Erythroblast (primary cell): ENCODE measurements around the gene ZCWPW1.

Experiments
- DNase-seq, 2 experiments: peaks; one replicate each; lab custom pipeline; 2025; lab: John Stamatoyannopoulos, UW
- GATA1 ChIP-seq: IDR thresholded peaks from 2 replicates; pipeline ENCODE4 v1.6.1; 2011; ENCODE audit warnings: low read depth, mild to moderate bottlenecking, control low read depth, low read length, moderate library complexity
- POLR2A ChIP-seq: IDR thresholded peaks from 2 replicates; pipeline ENCODE4 v1.6.1; 2011; ENCODE audit warnings: mild to moderate bottlenecking, low read length

Gene ZCWPW1

GRCh38 chr7:100428199-100428966 is at the start of gene ZCWPW1:
Gene ZCWPW1, minus strand, starts transcription at chr7:100428703. Its CDS starts 8,054 bp downstream, at chr7:100420649.
- TF ChIP-seq POLR2A (peak; percentile 100), GATA1 (no peak)
- DNase-seq = peak; percentile 98

- TF ChIP-seq POLR2A (no peak), GATA1 (no peak)
- no peak for DNase-seq
Observed at GRCh38 chr7:100477871-100478267, 49.4 kb upstream of the ZCWPW1 start.

- peak; percentile 65 to 77 for DNase-seq
- TF ChIP-seq GATA1 (no peak), POLR2A (no peak)
Observed at GRCh38 chr7:100476903-100477870, 48.7 kb upstream of the ZCWPW1 start.

GRCh38 chr7:100476101-100476780 is 47.7 kb upstream of the ZCWPW1 start:
- DNase-seq = peak in 1 of 2 experiments; percentile 54
- TF ChIP-seq POLR2A (no peak), GATA1 (no peak)

GRCh38 chr7:100475549-100475948 is 47.0 kb upstream of the ZCWPW1 start:
- DNase-seq = peak; percentile 89 to 91
- TF ChIP-seq POLR2A = peak; percentile 47
- TF ChIP-seq GATA1 = no peak

GRCh38 chr7:100472854-100473499 is 44.5 kb upstream of the ZCWPW1 start:
- peak; percentile 48 to 65 for DNase-seq
- TF ChIP-seq GATA1 (no peak), POLR2A (no peak)

- no peak for DNase-seq
- TF ChIP-seq POLR2A = no peak
- no peak for TF ChIP-seq GATA1
Observed at GRCh38 chr7:100472121-100472851, 43.8 kb upstream of the ZCWPW1 start.

GRCh38 chr7:100471021-100471420 is 42.5 kb upstream of the ZCWPW1 start:
- no peak for TF ChIP-seq GATA1
- no peak for TF ChIP-seq POLR2A
- DNase-seq = no peak

GRCh38 chr7:100469227-100470044 is 40.9 kb upstream of the ZCWPW1 start:
- no peak for TF ChIP-seq POLR2A
- no peak for TF ChIP-seq GATA1
- DNase-seq = peak; percentile 75 to 90

- TF ChIP-seq GATA1 (no peak), POLR2A (peak; percentile 13)
Observed at GRCh38 chr7:100467638-100468373, 39.3 kb upstream of the ZCWPW1 start.

More at GRCh38 chr7:100467638-100468373, 39.3 kb upstream of the ZCWPW1 start:
- no peak for DNase-seq
